SU-DHL-6 (cell line): ENCODE measurements around the gene KRT23.

Experiments used
- CTCF ChIP-seq: fragments of 200-600 bp; sonication (generic); IDR thresholded peaks from one replicate; pipeline ENCODE4 v1.5.1; 2017; ENCODE audit warnings: antibody characterized with exemption, mild to moderate bottlenecking, low read length, moderate library complexity; ENCODE audit not compliant: insufficient read depth, poor library complexity, severe bottlenecking
- EZH2phosphoT487 ChIP-seq: fragments of 200-600 bp; sonication (generic), shearing (Covaris generic); conservative IDR thresholded peaks from 2 replicates; pipeline ENCODE4 v1.6.1; 2018; ENCODE audit warnings: mild to moderate bottlenecking, antibody characterized with exemption, low read length, moderate library complexity, mixed read lengths

GRCh38 chr17:40914075-40914855 lies 23.2 kb downstream of the KRT23 start:
- TF ChIP-seq CTCF: no peak
- no peak for TF ChIP-seq EZH2phosphoT487
